ENCODE data around the gene POLE.

GRCh38 chr12:132582582-132583410, 104.3 kb downstream of the POLE start:
- TF ChIP-seq CTCF (IDR thresholded peaks at IDR 0.05) (no peak), POLR2A (IDR thresholded peaks at IDR 0.05) (no peak)

All from thyroid gland (tissue), 4 donors.